Stimulated activated CD4-positive, alpha-beta T cell treated with anti-CD3 and anti-CD28 coated beads, Interleukin-2, amount 100 ng/mL, for 24 hours (primary cell): ENCODE measurements around the gene SYNPO2.
"Not testable (repeated sequence)": the region's sequence is repeated elsewhere in the genome, so short reads cannot be mapped to it uniquely, and the experiment has no call there.

Experiments
- DNase-seq, 2 donors: peaks; one replicate each; pipeline ENCODE4 v3.0.0-alpha.2; 2020

SYNPO2 gene

DNA sequence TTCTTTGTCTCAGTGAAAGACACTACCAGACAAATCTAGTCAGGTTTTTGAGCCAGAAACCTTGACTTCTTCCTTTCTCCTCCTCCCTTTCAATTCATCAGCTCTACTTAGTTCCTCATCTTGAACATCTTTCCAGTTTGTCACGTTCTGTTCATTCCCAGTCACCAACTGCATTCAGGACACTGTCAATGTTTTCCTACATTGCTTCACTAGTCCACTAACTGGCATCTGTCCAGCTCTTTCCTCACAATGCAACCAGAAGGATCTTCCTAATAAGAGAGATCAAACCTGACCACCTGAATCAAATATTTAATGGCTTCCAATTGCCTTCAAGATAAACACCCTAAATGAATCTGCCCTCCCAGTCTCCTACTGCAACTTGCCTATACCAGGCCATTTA is 52.5 kb downstream of the SYNPO2 start:
- no peak for DNase-seq

DNA sequence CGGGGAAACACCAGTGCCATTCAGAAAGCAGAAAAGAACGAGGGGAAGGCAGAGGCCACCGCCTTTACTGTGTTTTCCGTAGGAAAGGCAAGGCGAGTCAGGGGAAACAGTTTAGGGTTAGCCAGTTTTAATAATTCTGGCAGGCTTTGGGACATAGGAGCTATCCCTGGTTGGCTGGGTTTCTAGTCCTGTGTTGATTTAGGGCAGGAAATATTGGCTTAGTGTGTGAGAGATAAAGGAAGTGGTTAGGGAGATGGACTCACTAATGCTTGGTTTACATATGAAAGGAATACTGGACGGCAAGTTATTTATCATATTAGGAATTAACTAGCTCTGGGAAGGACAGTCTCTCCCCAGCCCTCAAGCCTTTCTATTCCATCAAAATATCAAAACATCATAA is 53.1 kb downstream of the SYNPO2 start:
- DNase-seq: no peak

DNA sequence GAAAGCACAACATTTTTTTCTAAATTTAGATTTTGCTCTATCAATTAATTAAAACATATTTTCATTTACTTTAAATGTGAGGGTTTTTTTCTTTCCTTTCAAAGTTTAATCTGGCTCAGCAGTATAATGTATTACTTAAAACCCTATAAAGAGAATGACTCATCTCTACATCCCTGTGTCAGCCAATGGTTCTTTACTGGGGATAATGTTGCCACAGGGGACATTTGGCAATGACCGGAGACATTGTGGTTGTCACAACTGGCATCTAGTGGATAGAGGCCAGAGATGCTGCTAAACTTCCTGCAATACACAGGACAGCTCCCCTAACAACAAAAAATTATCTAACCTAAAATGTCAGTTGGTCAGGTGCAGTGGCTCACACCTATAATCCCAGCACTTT is 53.8 kb downstream of the SYNPO2 start:
- DNase-seq: no peak

DNA sequence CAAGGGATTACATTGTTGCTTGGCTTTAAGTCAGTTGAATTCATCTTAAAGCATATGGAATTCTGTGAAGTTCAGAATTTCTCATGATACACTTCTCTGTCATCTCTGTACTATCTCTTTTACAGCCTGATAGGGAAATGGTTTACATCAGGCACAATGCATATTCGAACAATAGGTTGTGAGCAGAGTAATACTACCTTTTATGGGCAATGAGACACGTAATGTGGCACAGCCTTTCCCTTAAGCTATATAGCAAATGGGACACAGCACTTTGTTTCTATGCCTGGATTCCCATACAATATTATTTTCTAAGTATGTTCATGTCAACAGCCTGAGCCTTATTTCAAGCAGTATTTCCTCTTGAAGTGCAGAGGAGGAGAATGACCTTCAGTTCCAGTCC is 58.4 kb downstream of the SYNPO2 start:
- no peak for DNase-seq

DNA sequence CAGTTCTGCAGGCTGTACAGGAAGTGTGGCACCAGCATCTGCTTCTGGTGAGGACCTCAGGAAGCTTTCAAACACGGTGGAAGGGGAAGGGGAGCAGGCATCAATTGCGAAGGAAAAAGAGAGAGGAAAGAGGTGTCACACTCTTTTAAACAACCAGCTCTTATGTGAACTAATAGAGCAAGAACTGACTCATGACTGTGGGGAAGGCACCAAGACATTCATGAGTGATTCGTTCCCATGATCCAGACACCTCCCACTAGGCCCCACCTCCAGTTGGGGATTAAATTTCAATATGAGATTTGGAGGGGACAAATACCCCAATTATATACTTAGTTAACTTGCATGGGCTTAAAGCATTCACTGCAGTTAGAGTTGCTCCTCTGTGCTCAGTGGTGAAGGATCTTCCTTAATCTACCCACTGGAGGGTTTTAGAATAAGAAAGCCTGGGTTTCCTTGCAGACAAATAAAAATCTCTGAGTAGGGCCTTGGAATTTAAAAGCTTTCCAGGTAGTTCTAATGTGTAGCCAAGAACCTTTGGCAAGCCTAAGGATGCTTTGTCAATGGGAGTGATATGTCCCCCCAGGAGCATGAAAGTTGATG is 60.0 kb downstream of the SYNPO2 start:
- no peak for DNase-seq

DNA sequence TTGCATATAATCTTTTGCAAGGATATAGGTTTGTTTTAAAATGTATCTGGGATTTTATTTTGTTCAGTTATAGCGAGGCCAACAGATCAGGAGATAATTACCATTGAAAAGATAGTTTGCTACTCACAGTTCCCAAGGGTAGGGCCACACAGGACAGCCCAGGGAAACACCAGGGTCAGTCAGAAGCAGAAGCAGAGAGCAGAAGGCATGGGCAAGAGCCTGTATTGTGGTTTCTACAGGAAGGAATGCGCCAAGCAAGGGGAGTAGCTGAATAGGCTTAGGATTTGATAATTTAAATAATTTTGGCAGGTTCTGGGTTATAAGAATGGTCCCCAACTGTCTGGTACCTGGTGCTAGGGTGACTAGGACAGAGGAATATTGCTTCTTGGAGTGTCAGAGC is 61.6 kb downstream of the SYNPO2 start:
- DNase-seq: no peak

DNA sequence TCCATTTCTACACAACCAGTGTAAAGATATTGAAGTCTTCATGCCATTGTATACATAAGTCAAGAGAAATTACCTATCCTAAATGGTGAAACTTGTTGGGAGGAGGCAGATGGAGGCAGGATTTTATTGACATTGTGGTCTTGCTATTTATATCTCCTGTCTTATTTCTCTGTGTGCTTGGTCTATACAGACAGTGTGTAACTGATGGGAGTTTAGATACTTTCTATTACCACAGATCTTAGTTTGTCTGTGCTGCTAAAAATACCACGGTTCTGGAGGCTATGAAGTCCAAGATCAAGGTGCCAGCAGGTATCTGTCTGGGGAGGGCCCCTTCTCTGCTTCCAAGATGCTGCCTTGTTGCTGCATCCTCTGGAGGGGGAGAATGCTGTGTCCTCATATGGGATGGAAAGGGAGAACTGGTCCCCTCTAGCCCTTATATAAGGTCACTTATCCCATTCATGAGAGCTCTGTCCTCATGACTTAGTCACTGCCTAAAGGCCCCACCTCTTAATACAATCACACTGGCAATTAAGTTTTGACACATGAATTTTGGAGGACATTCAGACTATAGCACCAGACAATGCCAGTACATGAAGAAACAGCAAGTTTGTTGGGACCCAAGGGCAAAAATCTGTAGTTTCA is 62.4 kb downstream of the SYNPO2 start:
- DNase-seq: no peak

DNA sequence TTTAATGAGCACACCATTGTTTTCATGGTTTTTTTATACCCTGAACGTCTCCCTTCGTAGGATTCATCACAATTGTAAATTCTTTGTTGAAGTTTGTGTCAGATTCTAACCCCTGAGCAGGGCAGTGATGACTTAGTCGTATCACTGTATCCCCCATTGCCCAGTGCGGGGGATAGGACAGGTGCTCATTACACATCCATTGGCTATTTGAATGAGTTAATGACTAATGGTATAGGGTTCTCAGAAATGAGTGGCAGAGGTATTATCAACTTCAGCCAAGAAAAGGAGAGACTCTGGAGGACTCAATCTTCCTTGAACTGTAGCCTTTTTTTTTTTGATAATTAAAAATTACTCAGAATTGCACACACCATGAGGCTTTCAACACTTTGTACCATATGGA is 64.6 kb downstream of the SYNPO2 start:
- no peak for DNase-seq

DNA sequence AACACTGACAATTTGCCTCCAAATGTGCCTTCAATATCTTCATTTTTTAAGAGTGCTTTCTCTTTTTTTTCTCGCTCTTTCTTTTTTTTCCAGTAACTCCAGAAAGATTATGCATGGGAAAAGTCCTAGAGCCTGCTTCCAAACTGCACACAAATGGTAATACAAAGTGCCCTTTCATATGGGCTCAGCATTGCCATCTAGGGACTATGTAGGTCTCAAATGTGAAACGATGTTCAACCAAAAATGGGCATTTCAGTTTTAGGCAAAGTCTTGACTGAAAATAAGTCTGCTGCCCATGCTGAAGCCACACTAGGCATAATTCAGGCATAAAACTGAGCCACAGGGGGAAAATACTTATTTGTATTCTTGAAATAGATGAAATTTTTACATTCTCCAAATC is 65.6 kb downstream of the SYNPO2 start:
- DNase-seq: no peak

DNA sequence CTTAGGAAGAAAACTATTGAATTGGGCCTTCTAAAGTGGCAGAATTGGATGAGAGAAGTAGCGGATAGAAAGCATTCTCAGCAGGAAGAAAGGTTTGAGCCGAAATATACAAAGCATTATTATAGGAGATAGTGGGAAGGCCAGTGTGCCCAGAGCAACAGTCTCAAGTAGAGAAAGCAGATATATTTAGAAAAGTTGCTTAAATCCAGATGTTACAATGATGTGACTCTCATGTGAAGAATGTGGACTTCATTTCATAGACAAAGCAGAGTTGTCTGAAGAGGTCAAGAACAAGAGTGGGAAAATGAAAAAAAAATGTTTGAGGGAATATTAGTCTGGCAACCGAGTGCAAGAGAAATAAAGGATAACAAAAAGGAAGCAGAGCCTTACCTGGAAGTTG is 66.9 kb downstream of the SYNPO2 start:
- no peak for DNase-seq

DNA sequence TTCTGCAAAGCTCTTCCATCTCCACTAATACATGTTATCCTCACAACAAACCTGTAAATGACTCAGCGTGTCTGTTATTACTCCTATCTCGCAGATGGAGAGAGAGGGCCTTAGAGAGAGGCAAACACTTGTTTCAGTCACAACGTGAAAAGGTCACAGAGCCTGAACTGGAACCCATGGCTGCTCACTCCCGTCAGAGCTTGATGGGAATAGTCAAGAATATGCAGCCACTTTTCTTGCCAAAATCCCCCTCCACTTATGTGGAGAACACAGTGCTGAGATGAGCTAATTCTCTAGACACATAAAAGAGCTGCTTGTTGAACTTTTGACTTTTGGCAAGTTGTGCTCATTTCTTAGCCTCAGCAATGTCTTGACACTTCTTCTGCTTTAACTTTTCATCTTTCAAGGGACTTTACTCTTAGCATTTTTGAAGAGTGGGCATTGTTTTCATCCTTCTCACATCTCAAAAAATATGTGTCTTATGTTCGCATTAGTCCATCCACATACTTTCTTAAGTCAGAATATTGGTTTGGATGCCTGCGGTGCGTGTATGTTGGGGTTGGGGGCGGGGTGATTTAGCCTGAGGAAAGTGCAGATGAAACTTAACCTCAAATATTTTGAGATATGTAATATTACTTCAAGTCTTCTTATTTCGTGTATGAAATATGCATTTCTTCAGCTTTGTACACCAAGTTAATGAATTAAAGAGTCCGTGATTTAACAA is 69.2 kb downstream of the SYNPO2 start:
- no peak for DNase-seq

DNA sequence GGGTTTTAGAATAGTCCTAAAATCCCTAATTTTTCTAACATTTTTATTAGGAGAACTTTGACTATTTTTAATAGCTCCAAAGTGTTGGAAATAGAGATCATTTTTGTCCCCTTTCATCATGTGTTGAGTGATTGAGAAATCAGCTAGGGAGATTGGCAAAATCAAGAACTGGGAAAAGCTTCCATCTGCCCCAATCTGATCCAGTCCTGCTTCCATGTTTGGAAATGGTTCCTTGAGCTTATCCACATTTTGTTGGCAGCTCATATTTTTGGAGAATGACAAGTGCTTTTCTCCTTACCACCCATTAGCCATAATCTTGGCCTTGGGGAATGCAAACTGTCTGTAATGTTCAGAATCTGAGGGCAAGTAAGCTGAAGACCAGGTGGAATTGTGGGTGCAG is 73.9 kb downstream of the SYNPO2 start:
- no peak for DNase-seq

DNA sequence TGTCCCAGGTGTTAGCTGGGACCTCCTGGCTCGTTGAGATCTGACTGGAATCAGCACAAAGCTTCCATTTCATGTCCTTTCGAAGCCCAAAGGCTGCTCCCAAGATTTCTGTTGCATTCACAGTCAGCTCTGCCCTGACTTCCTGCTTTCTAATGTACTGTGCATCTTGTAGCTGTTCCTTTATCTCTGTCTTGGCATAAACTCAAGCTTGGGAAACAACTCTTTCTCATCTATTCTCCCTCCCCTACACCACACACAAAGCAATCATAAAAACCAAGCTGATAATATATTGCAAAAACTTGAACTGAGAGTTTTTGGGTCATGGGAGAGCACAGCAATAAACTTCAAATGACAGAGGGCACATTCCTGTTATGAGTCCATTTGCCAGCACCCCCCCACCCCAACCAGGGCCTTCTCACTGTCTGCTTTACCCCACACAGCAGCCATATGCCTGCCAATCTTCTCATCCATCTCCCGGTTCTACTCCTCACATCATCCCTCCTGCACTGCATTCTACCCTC is 76.3 kb downstream of the SYNPO2 start:
- no peak for DNase-seq

DNA sequence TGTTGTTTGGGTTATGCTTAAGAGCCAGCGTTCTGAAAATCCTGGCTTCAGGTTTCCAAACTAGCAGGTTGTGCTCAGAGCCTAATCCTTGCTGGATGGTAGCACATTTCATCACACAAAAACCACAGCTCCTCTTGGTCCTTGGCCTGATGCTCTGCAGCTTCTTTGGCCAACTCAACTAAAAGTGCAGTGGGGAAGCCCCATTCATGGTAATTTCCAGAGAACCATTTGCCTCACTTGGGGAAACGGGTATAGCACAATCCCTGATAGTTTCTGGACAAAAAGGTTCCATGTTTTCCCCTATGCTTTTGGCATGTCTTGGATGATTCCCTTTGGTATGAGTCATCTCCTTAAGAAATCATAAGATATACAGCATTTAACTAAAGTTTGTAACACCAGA is 78.7 kb downstream of the SYNPO2 start:
- no peak for DNase-seq

DNA sequence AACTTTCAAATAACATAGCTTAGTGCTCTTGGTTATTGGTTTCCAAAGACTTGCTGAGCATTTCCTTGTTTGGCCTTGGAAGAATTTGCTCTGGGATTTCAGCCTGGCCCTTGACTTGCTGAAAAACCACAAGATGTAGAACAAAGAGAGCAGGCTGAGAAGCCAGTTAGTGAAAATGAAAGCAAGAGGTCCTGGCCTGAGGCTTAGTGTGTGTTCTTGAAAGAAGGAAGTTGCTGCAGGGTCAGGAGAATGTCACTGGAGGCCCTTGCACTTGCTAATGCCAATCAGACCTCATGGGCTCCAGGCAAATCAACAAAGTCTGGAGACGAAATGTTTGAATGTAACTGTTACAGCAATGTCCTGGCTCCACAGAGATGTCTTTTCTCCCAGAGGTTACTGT is 79.4 kb downstream of the SYNPO2 start:
- no peak for DNase-seq

DNA sequence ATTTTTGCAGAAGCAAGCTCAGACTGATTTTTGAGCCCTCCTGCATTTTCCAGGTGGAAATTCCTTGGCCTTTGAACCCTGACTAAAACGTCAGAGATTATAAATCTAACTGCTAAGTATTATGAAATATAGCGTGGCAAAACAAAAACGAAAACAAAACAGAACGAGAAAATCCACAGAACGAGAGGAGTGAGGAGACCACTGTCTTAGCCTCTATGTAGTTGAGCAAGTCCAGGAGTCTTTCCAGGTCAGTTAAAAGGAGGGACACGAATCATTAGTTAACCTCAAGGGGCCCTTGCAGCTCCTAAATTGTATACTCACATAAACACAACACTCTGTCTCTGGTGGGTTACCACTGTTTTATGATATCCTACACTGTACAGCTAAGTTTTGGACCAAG is 80.2 kb downstream of the SYNPO2 start:
- DNase-seq: no peak

DNA sequence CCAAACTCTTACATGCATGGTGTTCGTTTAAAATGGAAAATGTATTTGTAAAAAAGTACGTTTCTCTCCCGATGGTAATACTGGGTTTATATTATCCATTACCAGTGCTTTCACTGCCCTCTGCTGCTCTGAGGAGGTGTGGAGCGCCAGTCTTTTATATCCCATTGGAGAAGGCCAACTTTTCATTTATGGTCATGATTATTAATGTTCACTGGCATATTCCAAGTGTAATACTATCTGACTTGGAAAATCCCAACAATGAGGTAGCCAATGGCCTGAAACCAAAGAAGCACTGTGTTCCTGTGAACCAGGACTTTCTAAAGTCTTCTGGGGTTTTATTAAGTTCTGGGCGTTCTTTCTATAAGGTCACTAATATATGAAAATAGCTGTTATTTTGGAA is 80.7 kb downstream of the SYNPO2 start:
- no peak for DNase-seq

DNA sequence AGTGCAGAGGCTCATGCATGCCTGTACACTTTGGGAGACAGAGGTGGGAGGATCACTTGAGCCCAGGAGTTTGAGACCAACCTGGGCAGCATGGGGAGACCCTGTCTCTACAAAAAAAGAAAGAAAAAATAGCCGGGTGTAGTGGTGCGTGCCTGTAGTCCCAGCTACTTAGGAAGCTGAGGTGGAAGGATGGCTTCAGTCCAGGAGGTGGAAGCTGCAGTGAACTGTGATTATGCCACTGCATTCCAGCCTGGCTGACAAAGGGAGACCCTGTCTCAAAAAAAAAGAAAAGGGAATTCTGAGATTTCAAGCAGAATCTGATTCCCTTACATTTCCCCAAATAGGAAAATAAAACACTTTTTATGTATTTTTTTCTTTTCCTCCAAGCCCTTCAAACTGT is 83.5 kb downstream of the SYNPO2 start:
- DNase-seq: no peak

DNA sequence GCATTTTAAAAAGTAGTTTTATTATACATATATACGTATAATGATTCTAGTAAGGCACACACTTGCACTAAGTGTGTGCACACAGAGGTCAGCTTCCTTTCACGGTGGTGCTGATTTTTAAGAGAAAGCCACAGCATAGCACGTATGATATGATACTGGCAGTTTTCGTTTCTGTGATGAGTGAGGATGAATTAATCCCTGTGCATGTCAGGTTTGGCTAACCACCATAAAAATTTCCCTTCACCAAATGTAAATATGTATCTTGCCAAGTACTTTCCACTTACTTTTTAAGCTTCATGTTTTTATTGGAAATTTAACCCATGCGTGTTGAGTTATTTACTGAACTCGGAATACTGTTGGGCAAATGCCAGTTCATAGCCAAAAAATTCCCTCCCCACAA is 84.6 kb downstream of the SYNPO2 start:
- DNase-seq: no peak

DNA sequence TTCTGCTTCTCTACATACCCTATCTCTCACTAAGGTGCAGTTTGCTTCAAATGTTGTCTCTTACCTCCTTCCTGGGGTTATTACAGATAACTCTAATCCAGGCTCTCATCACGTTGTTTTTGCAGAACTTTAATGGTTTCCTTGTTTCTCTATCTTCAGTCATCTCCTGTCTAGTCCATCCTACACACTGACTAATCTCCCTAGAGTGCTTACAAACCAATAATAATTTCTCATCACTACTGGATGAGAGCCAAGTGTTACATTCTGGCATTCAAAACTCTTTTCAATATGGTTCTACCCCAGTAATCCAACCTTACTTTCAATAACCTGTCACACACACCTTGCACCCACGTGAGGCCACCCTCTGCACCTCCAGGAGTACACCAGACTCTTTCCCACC is 86.1 kb downstream of the SYNPO2 start:
- DNase-seq: no peak

DNA sequence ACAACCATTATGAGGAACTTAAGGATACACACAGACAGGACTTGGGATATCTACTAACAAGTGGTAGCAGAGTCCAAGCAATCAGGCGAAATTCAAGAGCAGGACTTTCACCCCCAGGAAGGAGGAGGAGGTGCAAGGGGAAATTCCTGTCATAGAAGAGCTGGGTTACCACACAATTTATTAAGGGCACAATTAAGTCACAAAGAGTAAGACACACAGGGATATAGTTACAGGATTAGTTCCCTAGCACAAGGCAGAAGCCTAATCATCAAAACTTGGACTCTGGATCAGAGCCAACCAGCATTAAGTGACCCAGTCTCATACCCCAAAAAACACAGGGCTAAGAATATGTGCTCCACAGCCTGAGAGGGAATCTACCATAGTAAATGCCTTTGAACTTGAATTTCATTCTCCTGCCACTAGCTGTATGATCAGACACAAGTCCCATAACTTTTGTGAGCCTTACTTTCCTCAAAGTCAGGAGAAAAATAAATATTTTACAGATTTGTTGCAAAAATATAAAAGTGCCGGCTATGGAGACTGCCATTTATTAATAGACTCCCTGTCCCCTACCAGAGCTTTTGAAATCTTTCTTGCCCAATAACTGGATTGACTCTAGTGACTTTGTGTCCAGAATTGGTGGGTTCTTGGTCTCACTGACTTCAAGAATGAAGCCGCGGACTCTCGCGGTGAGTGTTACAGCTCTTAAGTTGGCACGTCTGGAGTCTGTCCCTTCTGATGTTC is 87.0 kb downstream of the SYNPO2 start:
- no peak for DNase-seq

DNA sequence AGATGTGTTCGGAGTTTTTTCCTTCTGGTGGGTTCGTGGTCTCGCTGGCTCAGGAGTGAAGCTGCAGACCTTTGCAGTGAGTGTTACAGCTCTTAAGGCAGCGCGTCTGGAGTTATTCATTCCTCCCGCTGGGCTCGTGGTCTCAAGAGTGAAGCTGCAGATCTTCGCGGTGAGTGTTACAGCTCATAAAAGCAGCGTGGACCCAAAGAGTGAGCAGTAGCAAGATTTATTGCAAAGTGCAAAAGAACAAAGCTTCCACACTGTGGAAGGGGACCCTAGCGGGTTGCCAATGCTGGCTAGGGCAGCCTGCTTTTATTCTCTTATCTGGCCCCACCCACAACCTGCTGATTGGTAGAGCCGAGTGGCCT is 87.5 kb downstream of the SYNPO2 start:
- DNase-seq: not testable (repeated sequence)

DNA sequence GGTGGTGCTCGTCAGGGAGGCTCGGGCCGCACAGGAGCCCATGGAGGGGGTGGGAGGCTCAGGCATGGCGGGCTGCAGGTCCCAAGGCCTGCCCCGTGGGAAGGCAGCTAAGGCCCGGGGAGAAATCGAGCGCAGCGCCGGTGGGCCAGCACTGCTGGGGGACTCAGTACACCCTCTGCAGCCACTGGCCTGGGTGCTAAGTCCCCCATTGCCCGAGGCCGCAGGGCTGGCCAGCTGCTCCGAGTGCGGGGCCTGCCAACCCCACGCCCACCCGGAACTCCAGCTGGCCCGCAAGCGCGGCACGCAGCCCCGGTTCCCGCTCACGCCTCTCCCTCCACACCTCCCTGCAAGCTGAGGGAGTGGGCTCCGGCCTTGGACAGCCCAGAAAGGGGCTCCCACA is 88.4 kb downstream of the SYNPO2 start:
- DNase-seq: not testable (repeated sequence)

DNA sequence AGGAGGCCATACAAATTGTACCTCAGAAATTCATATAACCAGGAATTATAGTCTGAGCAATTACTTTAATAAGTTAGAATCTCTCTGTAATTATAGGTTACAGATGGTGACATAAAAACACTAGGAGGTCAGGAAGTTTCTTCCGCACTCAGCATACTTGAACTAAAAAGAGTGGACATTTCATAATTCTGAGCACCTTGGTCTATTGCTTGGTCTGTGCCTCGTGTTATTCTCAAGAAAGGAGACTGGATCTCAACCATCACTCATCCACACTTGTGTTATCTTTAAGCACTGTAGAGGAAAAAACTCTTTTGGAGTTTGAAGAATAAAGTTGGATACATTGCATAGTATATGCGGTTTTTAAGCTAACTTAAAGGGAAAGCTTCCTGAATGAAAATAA is 91.1 kb downstream of the SYNPO2 start:
- DNase-seq: no peak
